Vagina (tissue), 2 donors: Measurements from ENCODE around the gene RHOT1.
"Not testable (repeated sequence)": the region's sequence is repeated elsewhere in the genome, so short reads cannot be mapped to it uniquely, and the experiment has no call there.

Source experiments
- CTCF ChIP-seq, 3 experiments: fragments of 450-650 bp in 2 of 3; fragments of 200-600 bp in 1 of 3; sonication (generic) in 1 of 3; IDR thresholded peaks; one replicate each; pipeline ENCODE4 v1.5.1; 2017 to 2019; ENCODE audit warnings: antibody characterized with exemption in 3 of 3, mild to moderate bottlenecking in 2 of 3, moderate library complexity in 2 of 3
- POLR2A ChIP-seq, 2 donors: fragments of 450-650 bp; IDR thresholded peaks; one replicate each; pipeline ENCODE4 v1.6.1; 2017; ENCODE audit warnings: antibody characterized with exemption in 2 of 2, mild to moderate bottlenecking in 2 of 2, moderate library complexity in 2 of 2

- not testable (repeated sequence) for TF ChIP-seq POLR2A, CTCF (IDR thresholded peaks at IDR 0.05)
Observed at GRCh38 chr17:32118088-32118487, 24.2 kb upstream of the RHOT1 start.
